Common myeloid progenitor, CD34-positive (primary cell): Measurements from ENCODE around the gene RTN4RL1.
A peak's percentile ranks its signal among the peaks of the same experiment; 100 is the strongest.

Experiments
- CTCF ChIA-PET: fragments of 350-600 bp; sonication (Branson Sonifier 250); formaldehyde crosslinking; loops from one replicate; lab custom pipeline; 2021; ENCODE audit warnings: antibody characterized with exemption; lab: Charles Lee
- POLR2A ChIA-PET: fragments of 350-600 bp; sonication (Branson Sonifier 250); formaldehyde crosslinking; loops from one replicate; lab custom pipeline; 2021; ENCODE audit warnings: antibody characterized with exemption; lab: Charles Lee
- DNase-seq, 3 donors: peaks; one replicate each; pipeline versions ENCODE4 v3.0.0 to v3.0.0-alpha.2; 2013
- H3K27ac ChIP-seq, 2 experiments: 1 replicate in 1 of 2; 2 replicates in 1 of 2; pipeline ENCODE4 v1.7.0; 2013; ENCODE audit warnings: inconsistent platforms in 2 of 2, low read length in 2 of 2, mild to moderate bottlenecking in 2 of 2, low read depth in 1 of 2, moderate library complexity in 1 of 2; ENCODE audit not compliant: severe bottlenecking in 2 of 2, insufficient read depth in 1 of 2, poor library complexity in 1 of 2
- H3K27me3 ChIP-seq, 5 experiments: replicated peaks in 2 of 5; 1 replicate in 3 of 5; 2 replicates in 2 of 5; pipeline versions ENCODE4 v1.6.1 to v1.7.0; 2013; ENCODE audit warnings: low read length in 4 of 5, mild to moderate bottlenecking in 2 of 5, moderate library complexity in 2 of 5, inconsistent platforms in 1 of 5; ENCODE audit not compliant: insufficient read depth in 5 of 5, control insufficient read depth in 4 of 5
- H3K36me3 ChIP-seq, 4 experiments: 1 replicate in 2 of 4; 2 replicates in 2 of 4; pipeline versions ENCODE4 v1.6.1 to v1.7.0; 2013; ENCODE audit warnings: low read length in 3 of 4, control low read depth in 1 of 4, mild to moderate bottlenecking in 1 of 4; ENCODE audit not compliant: control insufficient read depth in 4 of 4, insufficient read depth in 4 of 4
- H3K4me1 ChIP-seq, 4 experiments: 1 replicate in 3 of 4; 2 replicates in 1 of 4; pipeline versions ENCODE4 v1.6.1 to v1.7.1; 2013; ENCODE audit warnings: low read length in 3 of 4, mild to moderate bottlenecking in 3 of 4, control low read depth in 1 of 4, inconsistent platforms in 1 of 4, moderate library complexity in 1 of 4; ENCODE audit not compliant: control insufficient read depth in 4 of 4, insufficient read depth in 4 of 4; ENCODE audit errors: control extremely low read depth in 1 of 4
- H3K4me3 ChIP-seq, 7 experiments: 1 replicate in 4 of 7; 2 replicates in 3 of 7; pipeline versions ENCODE4 v1.5.1 to v1.7.0; 2013; ENCODE audit warnings: mild to moderate bottlenecking in 7 of 7, low read length in 6 of 7, moderate library complexity in 6 of 7, inconsistent platforms in 2 of 7, low read depth in 2 of 7, control low read depth in 1 of 7; ENCODE audit not compliant: insufficient read depth in 4 of 7, control insufficient read depth in 1 of 7; ENCODE audit errors: extremely low read depth in 1 of 7
- H3K9me3 ChIP-seq, 5 experiments: 1 replicate in 4 of 5; 2 replicates in 1 of 5; pipeline versions ENCODE4 v1.6.1 to v1.7.1; 2013; ENCODE audit warnings: low read length in 4 of 5, mild to moderate bottlenecking in 2 of 5, inconsistent platforms in 1 of 5, low read depth in 1 of 5, moderate library complexity in 1 of 5; ENCODE audit not compliant: control insufficient read depth in 4 of 5, insufficient read depth in 2 of 5; ENCODE audit errors: control extremely low read depth in 1 of 5
- WGBS: methylation state at CpG from one replicate; pipeline ENCODE4 v1.1.5; 2013; ENCODE audit not compliant: insufficient coverage; 5-methylcytosine and 5-hydroxymethylcytosine counted together

RTN4RL1 gene

DNA sequence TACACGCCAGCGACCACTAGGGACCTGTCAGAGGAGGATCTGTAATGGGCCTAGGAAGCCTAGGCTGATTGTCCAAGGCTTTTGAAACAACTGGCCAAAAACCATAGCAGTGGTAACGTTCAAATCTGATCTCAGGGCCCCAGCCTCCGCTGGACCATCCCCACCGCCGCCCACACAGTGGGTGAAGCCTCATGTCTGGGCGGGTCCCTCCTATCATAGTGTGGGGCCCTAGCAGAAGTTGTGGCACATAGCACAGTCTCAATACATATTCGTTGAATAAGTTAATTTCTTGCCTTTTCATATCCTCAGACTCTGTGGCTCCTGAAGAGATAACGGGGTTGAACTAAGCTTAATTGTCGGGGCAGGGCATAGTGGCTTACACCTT lies 5.6 kb upstream of the RTN4RL1 start:
- Histone ChIP-seq H3K36me3 (peaks cover 0 to 17% (median 11%) of the 10 kb centered on the region in 4 experiments), H3K27ac (peak overlapping the region in 1 of 2 experiments; percentile 76), H3K4me1 (peaks cover 4 to 24% (median 13%) of the 10 kb centered on the region in 4 experiments), H3K4me3 (peak overlapping the region; percentile 76 to 100 (median 88)), H3K9me3 (no peaks in the 10 kb centered on the region), H3K27me3 (peaks cover 7 to 33% (median 12%) of the 10 kb centered on the region in 5 experiments)
- CTCF ChIA-PET = interaction anchor here (1.0 to 1.5 kb wide), 2 partner anchors 146 to 149 kb away, joined by 5 to 6 read pairs; no protein-coding TSS in a partner anchor
- POLR2A ChIA-PET = no interaction called here
- peak; percentile 89 to 93 (median 90) for DNase-seq
- 33% methylated on average over 10 of the region's 10 CpGs for WGBS

DNA sequence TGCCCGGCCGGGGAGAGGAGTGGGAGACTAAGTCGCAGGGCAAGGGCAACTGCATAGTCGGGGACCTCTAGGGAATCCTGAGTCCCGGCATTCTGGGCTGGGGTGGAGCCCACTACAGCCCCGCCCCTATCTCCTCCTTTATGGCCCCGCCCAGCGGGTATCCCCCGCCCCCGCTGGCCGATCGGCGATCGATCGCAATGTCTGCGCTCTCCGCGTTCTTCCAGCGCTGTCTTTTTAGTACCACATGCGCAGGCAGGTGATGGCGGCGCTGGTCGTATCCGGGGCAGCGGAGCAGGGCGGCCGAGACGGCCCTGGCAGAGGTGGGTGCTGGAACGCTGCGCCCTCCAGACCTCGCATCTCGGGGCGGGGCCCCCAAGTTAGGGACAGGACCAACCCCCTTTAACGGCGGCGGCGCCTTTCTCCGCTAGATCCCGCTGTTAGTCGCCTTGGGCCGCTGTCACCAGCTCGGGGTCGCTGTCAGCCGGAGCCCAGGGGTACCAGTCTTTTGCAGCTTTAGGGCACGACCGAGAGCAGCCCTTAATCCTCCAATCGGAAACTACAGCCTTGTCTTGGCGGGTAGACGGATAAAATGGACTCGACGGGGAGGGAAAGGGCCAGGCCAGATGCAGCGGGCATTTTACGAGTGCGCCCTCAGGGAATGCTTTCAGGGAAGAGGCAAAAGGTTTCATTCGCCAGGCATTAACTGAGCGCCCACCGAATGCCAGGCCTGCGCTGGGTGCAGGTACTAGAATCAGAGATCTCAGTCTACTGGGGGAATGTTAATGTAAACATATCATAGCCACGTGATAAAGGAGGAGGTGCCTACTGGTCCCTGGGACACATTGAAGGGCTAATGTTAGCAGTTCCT lies 5.0 kb upstream of the RTN4RL1 start, which contains the start of gene DPH1:
DPH1 (plus strand) TSS at position 243 of the 868 bp plus-strand sequence; CDS start at position 260, 17 bp downstream.
- H3K27ac ChIP-seq = peak within 1 kb of the TSS; percentile 64 to 76
- DNase-seq = peak; percentile 86 to 89 (median 88)
- peaks cover 7 to 40% (median 12%) of the 10 kb centered on the region in 5 experiments for H3K27me3 ChIP-seq
- H3K4me3 ChIP-seq = peak within 1 kb of the TSS; percentile 76 to 100 (median 88)
- H3K36me3 ChIP-seq = peaks cover 0 to 12% (median 9%) of the 10 kb centered on the region in 4 experiments
- 2% methylated on average over 56 of the region's 59 CpGs for WGBS
- no peaks in the 10 kb centered on the region for H3K9me3 ChIP-seq
- ChIA-PET CTCF (interaction anchor here (0.8 to 1.5 kb wide), 3 partner anchors 10 to 146 kb away, joined by 3 to 5 read pairs (median 3); no protein-coding TSS in a partner anchor), POLR2A (no interaction called here)
- H3K4me1 ChIP-seq = peaks cover 4 to 29% (median 19%) of the 10 kb centered on the region in 4 experiments

DNA sequence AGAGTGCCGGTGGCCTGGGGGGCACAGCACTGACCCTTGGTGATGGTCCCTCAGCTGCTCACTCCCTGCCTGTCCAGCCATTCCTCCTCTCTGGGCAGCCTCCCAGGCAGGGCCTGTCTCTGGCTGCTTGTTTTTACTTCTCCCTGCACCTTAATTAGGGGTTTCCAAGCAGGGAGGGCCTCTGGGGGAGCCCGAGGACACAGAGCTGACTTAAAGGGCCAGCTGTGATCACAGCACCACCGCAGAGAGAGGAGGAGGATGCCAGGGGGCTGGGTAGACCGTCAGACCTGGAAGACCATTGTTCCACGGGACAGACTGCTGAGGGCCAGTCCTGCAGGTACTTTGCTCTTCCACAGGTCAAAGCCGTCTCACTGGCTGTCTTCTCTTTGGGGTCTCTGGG lies 3.6 kb upstream of the RTN4RL1 start:
- DNase-seq = peak in 1 of 3 donors; percentile 40
- Histone ChIP-seq H3K27ac (no peak overlapping the region), H3K4me1 (peaks cover 4 to 43% (median 33%) of the 10 kb centered on the region in 4 experiments), H3K36me3 (peaks cover 0 to 5% (median 5%) of the 10 kb centered on the region in 4 experiments), H3K27me3 (peaks cover 9 to 54% (median 18%) of the 10 kb centered on the region in 5 experiments), H3K9me3 (no peaks in the 10 kb centered on the region), H3K4me3 (no peak overlapping the region)
- ChIA-PET POLR2A (interaction anchor here (0.5 kb wide), 1 partner anchor 44 kb away, joined by 3 read pairs; no protein-coding TSS in a partner anchor), CTCF (interaction anchor here (1.3 to 5.5 kb wide), 5 partner anchors 9 to 147 kb away, joined by 3 to 25 read pairs (median 10); no protein-coding TSS in a partner anchor)
- WGBS = 63% methylated on average over 6 of the region's 6 CpGs

DNA sequence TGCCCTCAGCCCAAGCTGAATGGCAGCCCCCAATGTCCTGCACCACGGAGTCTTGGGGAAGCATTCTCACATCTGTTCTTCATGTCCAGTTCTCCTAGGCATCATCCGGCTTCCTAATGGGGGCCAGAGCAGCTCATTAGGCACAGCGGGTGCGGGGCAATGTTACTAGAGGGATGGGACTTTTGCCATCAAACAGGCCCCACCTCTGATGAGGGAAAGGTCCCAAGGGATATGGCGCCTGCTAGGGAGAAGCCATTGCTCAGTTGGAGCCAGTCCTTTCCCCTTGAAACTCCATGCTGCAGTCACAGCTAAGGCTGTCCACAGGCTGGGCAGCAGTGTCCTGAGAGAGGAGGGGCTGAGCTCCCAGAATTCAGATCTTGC lies 3.1 kb upstream of the RTN4RL1 start:
- DNase-seq = no peak
- peaks cover 9 to 54% (median 18%) of the 10 kb centered on the region in 5 experiments for H3K27me3 ChIP-seq
- POLR2A ChIA-PET = interaction anchor here (0.5 kb wide), 1 partner anchor 43 kb away, joined by 3 read pairs; no protein-coding TSS in a partner anchor
- H3K36me3 ChIP-seq = peaks cover 0 to under 1% (median 0%) of the 10 kb centered on the region in 4 experiments
- H3K27ac ChIP-seq = no peak overlapping the region
- CTCF ChIA-PET = interaction anchor here (1.3 to 5.5 kb wide), 4 partner anchors 10 to 147 kb away, joined by 3 to 25 read pairs (median 11); no protein-coding TSS in a partner anchor
- no peak overlapping the region for H3K4me3 ChIP-seq
- H3K4me1 ChIP-seq = peaks cover 4 to 47% (median 36%) of the 10 kb centered on the region in 4 experiments
- no peaks in the 10 kb centered on the region for H3K9me3 ChIP-seq
- WGBS = 93% methylated on average over 4 of the region's 5 CpGs

DNA sequence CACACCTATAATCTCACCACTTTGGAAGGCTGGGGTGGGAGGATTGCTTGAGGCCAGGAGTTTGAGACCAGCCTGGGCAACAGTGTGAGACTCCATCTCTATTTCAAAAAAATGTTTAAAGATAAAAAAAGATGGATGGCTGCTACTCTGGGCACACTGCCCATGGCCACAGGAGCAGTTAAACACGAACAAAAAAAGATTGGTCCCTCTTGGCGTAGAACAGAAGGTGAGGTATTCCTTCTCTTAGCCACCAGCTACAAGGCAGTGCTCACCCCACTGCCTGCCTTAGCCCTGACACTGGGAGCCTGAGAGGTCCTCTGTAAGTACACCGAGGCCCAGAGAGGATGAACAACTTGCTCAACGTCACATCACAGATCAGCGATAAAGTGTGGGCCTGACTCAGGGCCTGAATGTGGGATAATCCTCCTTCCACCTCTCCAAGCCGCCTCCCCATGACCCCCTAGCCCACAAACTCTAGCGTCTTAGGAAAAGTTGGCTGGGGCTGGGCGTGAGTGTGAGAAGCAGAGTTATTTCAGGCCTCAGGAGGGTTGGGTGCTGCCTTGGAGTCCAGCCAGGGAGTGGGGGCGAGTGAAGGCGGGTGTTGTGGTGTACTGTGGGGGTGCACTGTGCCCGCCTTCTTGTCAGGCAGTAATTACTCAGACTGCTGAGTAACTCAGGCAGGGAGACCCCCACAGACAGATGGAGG lies 2.5 kb upstream of the RTN4RL1 start:
- Histone ChIP-seq H3K36me3 (no peaks in the 10 kb centered on the region), H3K4me1 (peaks cover 4 to 52% (median 42%) of the 10 kb centered on the region in 4 experiments), H3K27me3 (peaks cover 9 to 54% (median 18%) of the 10 kb centered on the region in 5 experiments), H3K4me3 (no peak overlapping the region), H3K27ac (no peak overlapping the region), H3K9me3 (no peaks in the 10 kb centered on the region)
- DNase-seq = peak in 1 of 3 donors; percentile 42
- 78% methylated on average over 7 of the region's 11 CpGs for WGBS
- CTCF ChIA-PET = interaction anchor here (1.3 to 5.5 kb wide), 4 partner anchors 10 to 146 kb away, joined by 3 to 25 read pairs (median 11); no protein-coding TSS in a partner anchor
- POLR2A ChIA-PET = interaction anchor here (0.5 to 0.6 kb wide), 2 partner anchors 43 to 208 kb away, joined by 3 to 4 read pairs; no protein-coding TSS in a partner anchor

DNA sequence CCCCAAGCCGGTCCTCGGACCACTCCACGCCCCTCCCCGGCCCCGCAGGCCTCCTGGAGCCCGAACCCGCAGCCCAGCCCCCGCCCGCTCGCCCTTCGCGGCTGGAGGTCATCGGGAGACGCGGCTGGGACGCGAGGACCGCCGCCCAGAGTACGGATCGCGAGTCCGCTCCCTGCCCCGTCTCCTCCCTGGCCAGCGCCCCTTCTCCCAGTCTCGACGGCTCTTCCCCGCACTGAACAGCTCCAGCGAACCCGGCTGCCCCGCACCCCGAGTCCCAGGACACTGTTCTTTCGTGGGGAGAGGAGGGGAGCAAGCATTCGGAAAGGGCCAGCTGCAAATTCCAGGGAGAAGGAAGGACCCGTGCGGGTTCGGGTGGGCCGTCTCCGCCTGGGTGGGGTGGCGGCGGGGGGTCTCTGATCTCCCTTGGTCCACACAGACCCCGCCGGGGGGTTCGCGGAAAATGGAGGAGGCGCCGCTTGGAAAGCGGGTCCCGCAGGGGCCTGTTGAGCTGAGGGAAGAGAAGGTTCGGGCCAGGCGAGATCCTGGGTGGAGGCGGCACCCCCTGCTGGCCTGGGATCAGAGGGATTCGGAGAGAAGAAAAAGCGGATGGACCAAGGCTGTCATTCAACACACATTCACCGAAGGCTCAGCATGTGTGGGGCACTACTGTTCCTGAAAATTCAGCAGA lies 632 bp upstream of the RTN4RL1 start:
- H3K36me3 ChIP-seq = no peaks in the 10 kb centered on the region
- no peaks in the 10 kb centered on the region for H3K9me3 ChIP-seq
- WGBS = under 1% methylated on average over 43 of the region's 55 CpGs
- CTCF ChIA-PET = interaction anchor here (0.6 to 5.5 kb wide), 7 partner anchors 15 to 146 kb away, joined by 3 to 25 read pairs (median 3); no protein-coding TSS in a partner anchor
- H3K27ac ChIP-seq = no peak overlapping the region
- peak overlapping the region; percentile 11 to 75 (median 54) for H3K4me3 ChIP-seq
- peaks cover 9 to 54% (median 18%) of the 10 kb centered on the region in 5 experiments for H3K27me3 ChIP-seq
- DNase-seq = peak; percentile 58 to 59 (median 59)
- POLR2A ChIA-PET = no interaction called here
- peaks cover under 1 to 54% (median 49%) of the 10 kb centered on the region in 4 experiments for H3K4me1 ChIP-seq
